ENCODE results near the gene RBM5. TPM values are rescaled to one million over a fixed set of nuclear protein-coding genes. Genes with fewer than 3 reads are reported as not detected.
A peak's percentile ranks its signal among the peaks of the same experiment; 100 is the strongest.

RBM5 gene
- total and polyA plus RNA-seq, 8 donors = 117 to 525 (median 415) TPM

DNA sequence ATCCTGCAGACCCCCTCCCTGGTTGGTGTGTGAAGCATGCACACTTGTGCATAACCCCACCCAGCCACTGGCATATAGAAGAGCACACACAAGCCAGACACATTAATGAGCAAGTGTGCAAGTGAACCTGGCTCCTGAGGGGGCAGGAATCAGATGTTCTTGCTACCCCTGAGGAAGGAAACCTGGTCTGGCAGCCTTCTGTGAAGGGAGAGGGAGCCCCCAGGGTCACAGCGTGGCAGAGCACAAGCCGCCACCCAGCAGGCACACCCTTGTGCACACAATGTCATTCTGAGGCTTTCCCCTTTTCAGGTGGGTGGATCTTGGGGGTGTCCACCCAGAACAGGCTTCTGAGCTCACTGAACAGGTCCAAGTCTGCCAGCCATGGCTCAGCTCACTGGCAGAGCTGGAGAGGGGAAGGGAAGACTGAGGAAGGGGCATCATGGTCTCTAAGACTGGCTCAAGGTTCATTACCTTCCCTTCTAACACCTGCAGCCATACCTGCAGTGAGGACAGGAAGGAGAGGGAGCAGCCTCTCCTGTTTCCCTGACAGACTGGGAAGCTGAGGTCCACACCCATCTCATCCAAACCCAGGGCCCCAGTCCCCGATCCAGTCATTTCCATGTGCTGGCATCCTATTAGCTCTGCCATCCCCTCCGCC lies 34.8 kb downstream of the RBM5 start:
- Histone ChIP-seq H3K27ac (no peak overlapping the region), H3K27me3 (no peaks in the 10 kb centered on the region), H3K4me3 (no peak overlapping the region), H3K36me3 (peaks cover 0 to 38% of the 10 kb centered on the region in 2 donors), H3K4me1 (peaks cover 10 to 14% of the 10 kb centered on the region in 2 donors), H3K9me3 (no peaks in the 10 kb centered on the region)
- peak in 1 of 4 donors; percentile 18 for DNase-seq
- intact Hi-C loops (cut with DNase I) = no loop called here
- ATAC-seq = no peak
- TF ChIP-seq, protein P1, sequence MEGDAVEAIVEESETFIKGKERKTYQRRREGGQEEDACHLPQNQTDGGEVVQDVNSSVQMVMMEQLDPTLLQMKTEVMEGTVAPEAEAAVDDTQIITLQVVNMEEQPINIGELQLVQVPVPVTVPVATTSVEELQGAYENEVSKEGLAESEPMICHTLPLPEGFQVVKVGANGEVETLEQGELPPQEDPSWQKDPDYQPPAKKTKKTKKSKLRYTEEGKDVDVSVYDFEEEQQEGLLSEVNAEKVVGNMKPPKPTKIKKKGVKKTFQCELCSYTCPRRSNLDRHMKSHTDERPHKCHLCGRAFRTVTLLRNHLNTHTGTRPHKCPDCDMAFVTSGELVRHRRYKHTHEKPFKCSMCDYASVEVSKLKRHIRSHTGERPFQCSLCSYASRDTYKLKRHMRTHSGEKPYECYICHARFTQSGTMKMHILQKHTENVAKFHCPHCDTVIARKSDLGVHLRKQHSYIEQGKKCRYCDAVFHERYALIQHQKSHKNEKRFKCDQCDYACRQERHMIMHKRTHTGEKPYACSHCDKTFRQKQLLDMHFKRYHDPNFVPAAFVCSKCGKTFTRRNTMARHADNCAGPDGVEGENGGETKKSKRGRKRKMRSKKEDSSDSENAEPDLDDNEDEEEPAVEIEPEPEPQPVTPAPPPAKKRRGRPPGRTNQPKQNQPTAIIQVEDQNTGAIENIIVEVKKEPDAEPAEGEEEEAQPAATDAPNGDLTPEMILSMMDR (IDR thresholded peaks at IDR 0.05) = no peak

DNA sequence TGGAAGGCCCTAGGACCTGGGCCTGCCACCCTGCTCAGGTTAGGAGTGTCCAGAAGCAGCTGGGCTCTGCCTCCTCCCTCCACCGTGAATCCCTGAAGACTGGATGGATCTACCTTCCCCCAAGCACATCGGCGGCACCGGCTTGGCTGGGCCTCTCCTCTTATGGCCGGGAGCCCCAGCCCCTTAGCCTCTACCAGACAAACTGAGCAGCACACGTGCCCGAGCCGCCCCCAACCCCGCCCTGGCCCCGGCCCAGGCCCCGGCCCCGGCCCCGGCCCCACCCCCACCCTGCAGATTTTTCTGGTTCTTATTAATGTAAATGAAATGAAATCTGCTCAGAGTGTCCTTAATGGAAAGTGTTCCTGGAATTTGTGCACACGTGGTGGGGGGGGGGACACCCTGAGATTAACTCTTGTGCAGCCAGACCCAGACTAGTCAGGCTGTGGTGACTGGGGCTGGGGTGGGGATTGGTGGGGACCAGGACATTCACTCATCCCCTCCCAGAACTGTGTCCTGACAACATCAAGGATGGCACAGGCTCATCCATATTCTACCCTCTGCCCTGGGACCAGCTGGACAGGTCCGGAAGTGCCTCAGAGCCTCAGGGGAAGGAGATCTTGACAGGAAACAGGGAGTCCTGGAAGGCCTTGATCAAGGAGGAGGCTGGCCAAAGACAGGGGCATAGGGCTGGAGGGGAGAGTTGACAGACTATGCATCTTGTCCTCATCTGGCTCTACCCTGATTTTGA lies 35.5 kb downstream of the RBM5 start:
- Histone ChIP-seq H3K4me1 (peaks cover 10 to 14% of the 10 kb centered on the region in 2 donors), H3K36me3 (peaks cover 0 to 31% of the 10 kb centered on the region in 2 donors), H3K27me3 (no peaks in the 10 kb centered on the region), H3K9me3 (no peaks in the 10 kb centered on the region), H3K27ac (no peak overlapping the region), H3K4me3 (no peak overlapping the region)
- TF ChIP-seq, protein P1 (IDR thresholded peaks at IDR 0.05) = no peak
- peak; percentile 16 for ATAC-seq
- intact Hi-C loops (cut with DNase I) = no loop called here
- DNase-seq = peak in 2 of 4 donors; percentile 32 to 56

DNA sequence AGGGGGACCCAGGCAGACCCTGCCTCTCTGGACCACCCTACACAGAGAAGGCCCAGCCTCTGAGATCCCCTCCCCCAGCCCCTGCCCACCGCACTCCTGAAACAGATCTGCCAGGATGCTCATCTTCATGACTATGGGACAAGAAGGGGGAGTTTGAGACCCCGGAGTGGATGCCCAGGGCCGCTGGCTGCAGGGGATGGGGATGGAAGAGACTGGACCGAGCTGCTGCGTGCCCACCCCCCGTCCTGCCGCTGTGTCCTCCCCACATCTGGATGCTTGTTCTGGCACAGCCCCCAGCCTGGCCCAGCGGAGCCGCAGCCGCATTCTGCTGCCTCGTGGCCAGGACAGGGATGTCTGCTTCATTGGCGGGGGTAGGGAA lies 36.1 kb downstream of the RBM5 start:
- Histone ChIP-seq H3K9me3 (no peaks in the 10 kb centered on the region), H3K27ac (no peak overlapping the region), H3K4me1 (peaks cover 10 to 14% of the 10 kb centered on the region in 2 donors), H3K27me3 (no peaks in the 10 kb centered on the region), H3K36me3 (peaks cover 0 to 25% of the 10 kb centered on the region in 2 donors), H3K4me3 (no peak overlapping the region)
- ATAC-seq (no peak), DNase-seq (peak in 2 of 4 donors; percentile 32 to 80)
- TF ChIP-seq, protein P1 (IDR thresholded peaks at IDR 0.05) = no peak
- intact Hi-C loops (cut with DNase I) = loop anchor here in 1 of 2 donors (5.0 kb wide), 1 partner anchor 63 kb away; no protein-coding TSS in a partner anchor

DNA sequence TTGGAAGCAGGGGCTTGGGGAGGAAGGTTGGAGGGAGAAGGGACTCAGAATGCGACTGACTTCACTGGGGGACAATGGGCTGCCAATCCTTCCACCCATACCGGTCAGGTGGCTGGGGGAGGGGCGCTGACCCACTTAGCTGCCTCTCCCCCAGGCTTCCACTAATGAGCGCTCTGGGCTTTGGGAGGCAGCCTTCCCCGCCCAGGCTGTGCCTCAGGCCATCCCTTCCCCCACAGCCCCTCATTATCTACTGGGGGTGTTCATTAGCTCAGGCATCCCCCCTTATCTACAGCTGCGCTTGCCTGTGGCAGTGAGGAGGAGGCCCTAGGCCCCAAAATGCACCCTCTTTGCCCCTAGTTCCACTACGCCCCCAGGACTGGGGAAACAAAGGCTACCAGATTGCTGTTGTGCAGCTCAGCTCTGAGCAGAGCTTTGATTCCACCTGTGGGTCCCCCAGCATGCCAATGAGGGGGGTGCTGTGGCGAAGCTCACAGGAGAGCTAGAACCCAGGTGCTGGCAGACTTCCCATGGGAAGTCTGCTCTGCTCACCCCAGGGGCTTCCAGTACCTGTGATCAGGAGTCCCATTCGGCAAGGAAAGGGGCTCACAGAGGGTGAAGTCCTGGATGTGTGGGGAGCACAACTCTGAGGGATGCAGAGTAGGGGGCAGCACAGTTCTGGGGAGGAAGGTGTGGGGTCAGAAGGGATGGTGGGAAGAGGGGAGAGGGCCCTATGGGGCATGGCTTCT lies 37.0 kb downstream of the RBM5 start:
- H3K4me1 ChIP-seq = peaks cover 10 to 14% of the 10 kb centered on the region in 2 donors

More for the DNA sequence above, 37.0 kb downstream of the RBM5 start:
- ATAC-seq (no peak), DNase-seq (peak in 2 of 4 donors; percentile 13 to 50)
- Histone ChIP-seq H3K9me3 (no peaks in the 10 kb centered on the region), H3K27ac (no peak overlapping the region), H3K36me3 (peaks cover 0 to 16% of the 10 kb centered on the region in 2 donors), H3K27me3 (no peaks in the 10 kb centered on the region), H3K4me3 (no peak overlapping the region)
- intact Hi-C loops (cut with DNase I) = loop anchor here in 1 of 2 donors (5.0 kb wide), 1 partner anchor 62 kb away; no protein-coding TSS in a partner anchor
- TF ChIP-seq, protein P1 (IDR thresholded peaks at IDR 0.05) = no peak

Data from left lung (tissue), 10 donors.